GM18867 (cell line): ENCODE results near the gene N4BP2L2.

Experiments
- ATAC-seq: cut with Tn5 transposase; IDR thresholded peaks from one replicate; pipeline ENCODE4 v1.9.1; 2021; ENCODE audit warnings: mild to moderate bottlenecking, moderate library complexity; ENCODE audit not compliant: unreplicated experiment

The N4BP2L2 gene

GRCh38 chr13:32471187-32471922, 67.2 kb downstream of the N4BP2L2 start:
- no peak for ATAC-seq

GRCh38 chr13:32468502-32469142, 70.0 kb downstream of the N4BP2L2 start:
- no peak for ATAC-seq

- no peak for ATAC-seq
Observed at GRCh38 chr13:32456591-32456990, 82.0 kb downstream of the N4BP2L2 start.

- ATAC-seq, result no peak
Observed at GRCh38 chr13:32455594-32455903, 83.0 kb downstream of the N4BP2L2 start.

- ATAC-seq, result no peak
Observed at GRCh38 chr13:32454886-32455593, 83.6 kb downstream of the N4BP2L2 start.

- ATAC-seq, result no peak
Observed at GRCh38 chr13:32453981-32454380, 84.6 kb downstream of the N4BP2L2 start.

GRCh38 chr13:32448972-32449371, 89.6 kb downstream of the N4BP2L2 start:
- no peak for ATAC-seq

GRCh38 chr13:32447894-32448623, 90.5 kb downstream of the N4BP2L2 start:
- no peak for ATAC-seq

- no peak for ATAC-seq
Observed at GRCh38 chr13:32446773-32447465, 91.7 kb downstream of the N4BP2L2 start.

GRCh38 chr13:32446220-32446619, 92.4 kb downstream of the N4BP2L2 start:
- ATAC-seq, result no peak

- ATAC-seq, result no peak
Observed at GRCh38 chr13:32445461-32445860, 93.1 kb downstream of the N4BP2L2 start.

- ATAC-seq, result peak; percentile 66
Observed at GRCh38 chr13:32443111-32443510, 95.5 kb downstream of the N4BP2L2 start.

GRCh38 chr13:32438871-32439270, 99.7 kb downstream of the N4BP2L2 start:
- ATAC-seq, result no peak

GRCh38 chr13:32432856-32433255, 105.7 kb downstream of the N4BP2L2 start:
- no peak for ATAC-seq

- no peak for ATAC-seq
Observed at GRCh38 chr13:32431361-32431760, 107.2 kb downstream of the N4BP2L2 start.

GRCh38 chr13:32430018-32430747, 108.4 kb downstream of the N4BP2L2 start:
- ATAC-seq, result no peak

GRCh38 chr13:32429433-32429909, 109.1 kb downstream of the N4BP2L2 start:
- no peak for ATAC-seq

- no peak for ATAC-seq
Observed at GRCh38 chr13:32428581-32429432, 109.8 kb downstream of the N4BP2L2 start.
